Neural cell (in vitro differentiated cells): ENCODE data around the gene ATG2A. TPM values are rescaled to one million over a fixed set of nuclear protein-coding genes. Genes with fewer than 3 reads are reported as not detected.

Source experiments
- H2AFZ ChIP-seq: fragments of 200-600, 300-800 bp; sonication (generic), shearing (Covaris generic); 2 replicates; pipeline ENCODE4 v1.6.0; 2014; ENCODE audit warnings: low read depth, mild to moderate bottlenecking, antibody characterized with exemption, low read length, moderate library complexity
- H3F3A ChIP-seq: fragments of 200-600 bp; shearing (Covaris generic); 2 replicates; pipeline ENCODE4 v1.6.1; 2016; ENCODE audit warnings: mild to moderate bottlenecking, moderate library complexity, mixed read lengths, antibody characterized with exemption, low read length; ENCODE audit not compliant: insufficient read depth, poor library complexity, severe bottlenecking
- H3K27ac ChIP-seq: fragments of 200-600, 300-800 bp; sonication (generic), shearing (Covaris generic); 2 replicates; pipeline ENCODE4 v1.5.1; 2014; ENCODE audit warnings: mild to moderate bottlenecking, low read length, moderate library complexity
- H3K27me3 ChIP-seq: fragments of 300-800, 200-600 bp; sonication (generic), shearing (Covaris generic); 2 replicates; pipeline ENCODE4 v1.6.0; 2014; ENCODE audit warnings: mild to moderate bottlenecking, low read depth, low read length, moderate library complexity; ENCODE audit not compliant: insufficient read depth
- H3K36me3 ChIP-seq: fragments of 300-800, 200-600 bp; sonication (generic), shearing (Covaris generic); 2 replicates; pipeline ENCODE4 v1.5.1; 2014; ENCODE audit warnings: mild to moderate bottlenecking, antibody characterized with exemption, low read length, moderate library complexity; ENCODE audit not compliant: insufficient read depth
- H3K4me2 ChIP-seq: fragments of 300-800, 200-600 bp; sonication (generic), shearing (Covaris generic); 2 replicates; pipeline ENCODE4 v1.6.0; 2014; ENCODE audit warnings: mild to moderate bottlenecking, low read length
- H3K4me3 ChIP-seq: fragments of 300-800, 200-600 bp; sonication (generic), shearing (Covaris generic); 2 replicates; pipeline ENCODE4 v1.5.1; 2014; ENCODE audit warnings: mild to moderate bottlenecking, low read length, moderate library complexity
- H3K79me2 ChIP-seq: fragments of 200-600 bp; shearing (Covaris generic); replicated peaks from 2 replicates; pipeline ENCODE4 v1.6.0; 2014; ENCODE audit warnings: mild to moderate bottlenecking, low read length, moderate library complexity; ENCODE audit not compliant: insufficient read depth
- H3K9ac ChIP-seq: fragments of 300-800, 200-600 bp; sonication (generic), shearing (Covaris generic); 2 replicates; pipeline ENCODE4 v1.6.1; 2016; ENCODE audit warnings: mild to moderate bottlenecking, low read length, mixed read lengths
- H3K9me2 ChIP-seq: fragments of 200-600 bp; shearing (Covaris generic); 2 replicates; pipeline ENCODE4 v1.6.1; 2016; ENCODE audit warnings: mild to moderate bottlenecking, low read length, mixed read lengths; ENCODE audit not compliant: insufficient read depth
- H3K9me3 ChIP-seq: fragments of 200-600, 300-800 bp; sonication (generic), shearing (Covaris generic); 2 replicates; pipeline ENCODE4 v1.6.1; 2016; ENCODE audit warnings: mild to moderate bottlenecking, mixed run types, low read length, moderate library complexity, mixed read lengths
- H4K20me1 ChIP-seq: fragments of 200-600 bp; shearing (Covaris generic); 2 replicates; pipeline ENCODE4 v1.6.1; 2016; ENCODE audit warnings: mild to moderate bottlenecking, mixed run types; ENCODE audit not compliant: insufficient read depth
- CTCF ChIP-seq: fragments of 450-650 bp; IDR thresholded peaks from 2 replicates; pipeline ENCODE4 v1.5.1; 2014; ENCODE audit warnings: antibody characterized with exemption, mild to moderate bottlenecking, moderate library complexity; ENCODE audit not compliant: poor library complexity, severe bottlenecking
- EP300 ChIP-seq: fragments of 450-650 bp; conservative IDR thresholded peaks from 2 replicates; pipeline ENCODE4 v1.6.1; 2014; ENCODE audit warnings: antibody characterized with exemption, mild to moderate bottlenecking, moderate library complexity; ENCODE audit not compliant: poor library complexity, severe bottlenecking
- EZH2 ChIP-seq: fragments of 200-600, 300-800 bp; shearing (Covaris generic), sonication (generic); IDR thresholded peaks from 2 replicates; pipeline ENCODE4 v1.6.1; 2014; ENCODE audit warnings: antibody characterized with exemption, low read length, borderline replicate concordance, mild to moderate bottlenecking; ENCODE audit not compliant: insufficient read depth, poor library complexity, severe bottlenecking
- MXI1 ChIP-seq: fragments of 450-650 bp; conservative IDR thresholded peaks from 2 replicates; pipeline ENCODE4 v1.6.1; 2014; ENCODE audit warnings: antibody characterized with exemption, mild to moderate bottlenecking; ENCODE audit not compliant: poor library complexity, severe bottlenecking
- POLR2AphosphoS5 ChIP-seq: IDR thresholded peaks from 2 replicates; pipeline ENCODE4 v1.6.1; 2012
- RAD21 ChIP-seq: fragments of 450-650 bp; conservative IDR thresholded peaks from 2 replicates; pipeline ENCODE4 v1.6.1; 2014; ENCODE audit warnings: antibody characterized with exemption, mild to moderate bottlenecking, moderate library complexity
- SMC3 ChIP-seq: fragments of 450-650 bp; conservative IDR thresholded peaks from 2 replicates; pipeline ENCODE4 v1.6.1; 2014; ENCODE audit warnings: antibody characterized with exemption, mild to moderate bottlenecking, moderate library complexity; ENCODE audit not compliant: poor library complexity
- TAF1 ChIP-seq: IDR thresholded peaks from 2 replicates; pipeline ENCODE4 v1.6.1; 2012; ENCODE audit warnings: low read depth
- polyA plus RNA-seq: library from polyadenylated mRNA; depleted of rRNA; stranded (reverse); fragments of >200 nt; gene quantifications from 2 replicates; pipeline ENCODE4 v1.2.3, GENCODE V29; 2014
- TF ChIP-seq, protein P1 (sequence below): IDR thresholded peaks from 2 replicates; pipeline ENCODE4 v1.6.1; 2012; ENCODE audit warnings: borderline replicate concordance

ATG2A gene
- polyA plus RNA-seq, 1 donor from 2014 or later, result 7.5 TPM

GRCh38 chr11:64932324-64932723 is 15.3 kb upstream of the ATG2A start:
- H4K20me1 ChIP-seq, result no peaks in the 10 kb centered on the region
- no peaks in the 10 kb centered on the region for H3K79me2 ChIP-seq
- no peak overlapping the region for H3K27ac ChIP-seq
- no peak overlapping the region for H2AFZ ChIP-seq
- peaks cover 3% of the 10 kb centered on the region for H3K36me3 ChIP-seq
- no peaks in the 10 kb centered on the region for H3K9me3 ChIP-seq
- H3K4me2 ChIP-seq, result no peak overlapping the region
- no peak overlapping the region for H3K9ac ChIP-seq
- TF ChIP-seq EZH2 (no peak), EP300 (no peak), MXI1 (no peak), CTCF (no peak), RAD21 (no peak), POLR2AphosphoS5 (no peak), SMC3 (no peak), TAF1 (no peak)
- TF ChIP-seq, protein P1, sequence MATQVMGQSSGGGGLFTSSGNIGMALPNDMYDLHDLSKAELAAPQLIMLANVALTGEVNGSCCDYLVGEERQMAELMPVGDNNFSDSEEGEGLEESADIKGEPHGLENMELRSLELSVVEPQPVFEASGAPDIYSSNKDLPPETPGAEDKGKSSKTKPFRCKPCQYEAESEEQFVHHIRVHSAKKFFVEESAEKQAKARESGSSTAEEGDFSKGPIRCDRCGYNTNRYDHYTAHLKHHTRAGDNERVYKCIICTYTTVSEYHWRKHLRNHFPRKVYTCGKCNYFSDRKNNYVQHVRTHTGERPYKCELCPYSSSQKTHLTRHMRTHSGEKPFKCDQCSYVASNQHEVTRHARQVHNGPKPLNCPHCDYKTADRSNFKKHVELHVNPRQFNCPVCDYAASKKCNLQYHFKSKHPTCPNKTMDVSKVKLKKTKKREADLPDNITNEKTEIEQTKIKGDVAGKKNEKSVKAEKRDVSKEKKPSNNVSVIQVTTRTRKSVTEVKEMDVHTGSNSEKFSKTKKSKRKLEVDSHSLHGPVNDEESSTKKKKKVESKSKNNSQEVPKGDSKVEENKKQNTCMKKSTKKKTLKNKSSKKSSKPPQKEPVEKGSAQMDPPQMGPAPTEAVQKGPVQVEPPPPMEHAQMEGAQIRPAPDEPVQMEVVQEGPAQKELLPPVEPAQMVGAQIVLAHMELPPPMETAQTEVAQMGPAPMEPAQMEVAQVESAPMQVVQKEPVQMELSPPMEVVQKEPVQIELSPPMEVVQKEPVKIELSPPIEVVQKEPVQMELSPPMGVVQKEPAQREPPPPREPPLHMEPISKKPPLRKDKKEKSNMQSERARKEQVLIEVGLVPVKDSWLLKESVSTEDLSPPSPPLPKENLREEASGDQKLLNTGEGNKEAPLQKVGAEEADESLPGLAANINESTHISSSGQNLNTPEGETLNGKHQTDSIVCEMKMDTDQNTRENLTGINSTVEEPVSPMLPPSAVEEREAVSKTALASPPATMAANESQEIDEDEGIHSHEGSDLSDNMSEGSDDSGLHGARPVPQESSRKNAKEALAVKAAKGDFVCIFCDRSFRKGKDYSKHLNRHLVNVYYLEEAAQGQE, result no peak
- H3F3A ChIP-seq, result no peaks in the 10 kb centered on the region
- H3K4me3 ChIP-seq, result no peak overlapping the region
- no peaks in the 10 kb centered on the region for H3K9me2 ChIP-seq
- H3K27me3 ChIP-seq, result no peaks in the 10 kb centered on the region

DNA sequence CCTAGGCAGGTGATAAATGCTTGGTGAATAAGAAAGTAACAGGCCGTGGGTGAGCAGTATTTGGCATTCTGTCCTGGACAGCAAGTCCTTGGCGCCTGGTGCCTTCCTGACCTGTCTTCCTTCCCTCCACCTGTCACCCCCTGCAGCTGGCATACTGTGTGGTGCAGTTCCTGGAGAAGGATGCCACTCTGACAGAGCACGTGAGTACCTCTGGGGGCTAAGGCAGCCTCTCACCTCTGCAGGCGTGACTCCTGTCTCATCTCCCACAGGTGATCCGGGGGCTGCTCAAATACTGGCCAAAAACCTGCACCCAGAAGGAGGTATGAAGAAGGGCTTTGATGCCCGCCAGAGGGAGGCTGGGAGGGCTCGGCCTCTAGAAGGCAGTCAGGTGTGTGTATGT is 14.3 kb upstream of the ATG2A start:
- peaks cover 3% of the 10 kb centered on the region for H3K36me3 ChIP-seq
- H4K20me1 ChIP-seq, result no peaks in the 10 kb centered on the region
- H3K9me3 ChIP-seq, result no peaks in the 10 kb centered on the region
- no peaks in the 10 kb centered on the region for H3K27me3 ChIP-seq
- no peak overlapping the region for H3K27ac ChIP-seq
- H2AFZ ChIP-seq, result no peak overlapping the region
- no peak overlapping the region for H3K4me3 ChIP-seq
- no peaks in the 10 kb centered on the region for H3K9me2 ChIP-seq
- H3F3A ChIP-seq, result no peaks in the 10 kb centered on the region
- no peaks in the 10 kb centered on the region for H3K79me2 ChIP-seq
- H3K9ac ChIP-seq, result no peak overlapping the region
- H3K4me2 ChIP-seq, result no peak overlapping the region
- no peak for TF ChIP-seq RAD21
- TF ChIP-seq POLR2AphosphoS5, result no peak
- no peak for TF ChIP-seq EZH2
- TF ChIP-seq SMC3, result no peak
- no peak for TF ChIP-seq MXI1
- TF ChIP-seq EP300, result no peak
- TF ChIP-seq, protein P1, result no peak
- no peak for TF ChIP-seq TAF1
- no peak for TF ChIP-seq CTCF
